Endothelial cell of umbilical vein (primary cell): ENCODE measurements around the gene P3H1. TPM values are rescaled to one million over a fixed set of nuclear protein-coding genes. Genes with fewer than 3 reads are reported as not detected.

ENCODE experiments used
- BruUV-seq: library from RNA; stranded (reverse); fragments of 400-500 nt; replicated peaks from 2 replicates; lab custom pipeline; 2021; lab: Mats Ljungman, UMichigan
- CTCF ChIA-PET: fragments of 300-600, 350-600 bp; sonication (Branson Sonifier 250); formaldehyde crosslinking; loops from one replicate; lab custom pipeline; 2021; ENCODE audit warnings: antibody characterized with exemption, inconsistent platforms; lab: Charles Lee
- POLR2A ChIA-PET: fragments of 300-600, 350-600 bp; sonication (Branson Sonifier 250); formaldehyde crosslinking; loops from one replicate; lab custom pipeline; 2021; ENCODE audit warnings: antibody characterized with exemption, inconsistent platforms; lab: Charles Lee
- DNase-seq: peaks from one replicate; pipeline ENCODE4 v3.0.0-alpha.2; 2011; ENCODE audit warnings: low read depth, low spot score
- FAIRE-seq: peaks from 2 replicates; lab custom pipeline; 2011; peaks lifted over from hg19 to GRCh38; lab: Jason Lieb, UNC
- H2AFZ ChIP-seq: 2 replicates; pipeline ENCODE4 v1.6.0; 2012; ENCODE audit warnings: low read depth, low read length, control low read depth, inconsistent platforms
- H3K27ac ChIP-seq: 2 replicates; pipeline ENCODE4 v1.5.1; 2011; ENCODE audit warnings: low read depth, mild to moderate bottlenecking, control low read depth, low read length, moderate library complexity; ENCODE audit not compliant: insufficient read depth
- H3K27me3 ChIP-seq, 2 experiments: 2 replicates each; pipeline versions ENCODE4 v1.6.0 to v1.6.1; 2011; ENCODE audit warnings: low read length in 2 of 2, mixed read lengths in 1 of 2; ENCODE audit not compliant: control insufficient read depth in 2 of 2, insufficient read depth in 2 of 2
- H3K36me3 ChIP-seq, 2 experiments: 2 replicates in 1 of 2; 3 replicates in 1 of 2; pipeline ENCODE4 v1.5.1; 2011; ENCODE audit warnings: low read length in 2 of 2, mild to moderate bottlenecking in 1 of 2, moderate library complexity in 1 of 2; ENCODE audit not compliant: control insufficient read depth in 2 of 2, insufficient read depth in 2 of 2; ENCODE audit errors: extremely low read depth in 1 of 2
- H3K4me1 ChIP-seq: 3 replicates; pipeline ENCODE4 v1.5.1; 2011; ENCODE audit warnings: mild to moderate bottlenecking, low read length; ENCODE audit not compliant: control insufficient read depth, insufficient read depth; ENCODE audit errors: extremely low read depth
- H3K4me2 ChIP-seq: 2 replicates; pipeline ENCODE4 v1.6.1; 2011; ENCODE audit warnings: low read length, control low read depth, mixed read lengths; ENCODE audit not compliant: insufficient read depth
- H3K4me3 ChIP-seq, 3 experiments: fragments of 200-600 bp in 1 of 3; sonication (generic), shearing (Covaris generic) in 1 of 3; replicated peaks in 1 of 3; 2 replicates each; pipeline ENCODE4 v1.5.1; 2011 to 2016; ENCODE audit warnings: control low read depth in 3 of 3, low read length in 3 of 3, mild to moderate bottlenecking in 2 of 3, inconsistent platforms in 1 of 3, low read depth in 1 of 3, moderate library complexity in 1 of 3; ENCODE audit not compliant: insufficient read depth in 1 of 3
- H3K79me2 ChIP-seq: 2 replicates; pipeline ENCODE4 v1.6.0; 2012; ENCODE audit warnings: low read length, inconsistent platforms; ENCODE audit not compliant: control insufficient read depth, insufficient read depth
- H3K9ac ChIP-seq: replicated peaks from 2 replicates; pipeline ENCODE3; 2011; ENCODE audit warnings: low read length, control low read depth; ENCODE audit not compliant: insufficient read depth; ENCODE audit errors: extremely low read depth
- H3K9me1 ChIP-seq: replicated peaks from 3 replicates; pipeline ENCODE4 v1.6.0; 2011; ENCODE audit warnings: mild to moderate bottlenecking, low read length; ENCODE audit not compliant: control insufficient read depth, insufficient read depth; ENCODE audit errors: extremely low read depth
- H3K9me3 ChIP-seq: replicated peaks from 2 replicates; pipeline ENCODE4 v1.5.1; 2012; ENCODE audit warnings: low read length, inconsistent platforms; ENCODE audit not compliant: control insufficient read depth, insufficient read depth
- H4K20me1 ChIP-seq: replicated peaks from 2 replicates; pipeline ENCODE3; 2011; ENCODE audit warnings: mild to moderate bottlenecking, low read length; ENCODE audit not compliant: control insufficient read depth, insufficient read depth; ENCODE audit errors: extremely low read depth
- CTCF ChIP-seq, 2 donors: IDR thresholded peaks; 1 replicate in 1 of 2; 2 replicates in 1 of 2; pipeline ENCODE4 v1.5.1; 2011; ENCODE audit warnings: low read length in 2 of 2, mild to moderate bottlenecking in 2 of 2, moderate library complexity in 2 of 2, control low read depth in 1 of 2, inconsistent platforms in 1 of 2, low read depth in 1 of 2; ENCODE audit not compliant: insufficient read depth in 1 of 2; ENCODE audit errors: extremely low read depth in 1 of 2
- FOS ChIP-seq: IDR thresholded peaks from 2 replicates; pipeline ENCODE4 v1.6.1; 2011; ENCODE audit warnings: mild to moderate bottlenecking, low read length, moderate library complexity, borderline replicate concordance; ENCODE audit not compliant: insufficient read depth
- GATA2 ChIP-seq: IDR thresholded peaks from 2 replicates; pipeline ENCODE4 v1.7.0; 2011; ENCODE audit warnings: low read depth, mild to moderate bottlenecking, moderate library complexity, mixed read lengths, low read length; ENCODE audit not compliant: insufficient read length, insufficient read depth
- MAX ChIP-seq: IDR thresholded peaks from 2 replicates; pipeline ENCODE4 v1.6.1; 2011; ENCODE audit not compliant: insufficient read depth, insufficient read length
- dilution Hi-C: fragments of 300-500 bp; cut with MboI; formaldehyde crosslinking; loops from one replicate; pipeline ENCODE4 v1.15.0; 2019; ENCODE audit warnings: low sequenced_read_pairs; ENCODE audit not compliant: extremely low pct_ligation_motif_present
- intact Hi-C: fragments of 100-400 bp; cut with micrococcal nuclease; formaldehyde crosslinking; loops from one replicate; pipeline ENCODE4 v1.10.0; 2022
- polyA plus RNA-seq, 4 experiments: library from polyadenylated mRNA; depleted of rRNA in 3 of 4; stranded (reverse) in 3 of 4; unstranded in 1 of 4; fragments of >200 nt; gene quantifications; 2 replicates each; pipeline versions ENCODE4 v1.2.1 to v1.2.3, GENCODE V29; 2011 to 2012; ENCODE audit warnings: missing spikeins in 1 of 4
- total RNA-seq: library from RNA; stranded (reverse); gene quantifications from 2 replicates; pipeline ENCODE4 v1.2.3, GENCODE V29; 2021

The P3H1 gene
- total and polyA plus RNA-seq, 2 donors (not counting 3 experiments of a cell fraction or from before 2014, with no cell fraction given), result 136 to 194 TPM

GRCh38 chr1:42738678-42739226 lies 28.1 kb downstream of the P3H1 start:
- H2AFZ ChIP-seq, result no peak overlapping the region
- no peak overlapping the region for H3K9ac ChIP-seq
- CTCF ChIA-PET, result interaction anchor here (3.4 kb wide), 1 partner anchor 161 kb away, joined by 12 read pairs; no protein-coding TSS in a partner anchor
- no peaks in the 10 kb centered on the region for H3K9me1 ChIP-seq
- dilution Hi-C loops, result no loop called here
- H3K4me2 ChIP-seq, result no peak overlapping the region
- POLR2A ChIA-PET, result no interaction called here
- no peaks in the 10 kb centered on the region for H4K20me1 ChIP-seq
- no TSS peak for BruUV-seq
- no peaks in the 10 kb centered on the region for H3K36me3 ChIP-seq
- no peak overlapping the region for H3K4me3 ChIP-seq
- no peak for TF ChIP-seq MAX
- no peak for TF ChIP-seq CTCF (IDR thresholded peaks at IDR 0.05; ENCODE audit: extremely low read depth in 1 of 2, insufficient read depth in 1 of 2, low read depth in 1 of 2, low read length in 2 of 2)
- TF ChIP-seq GATA2, result no peak
- TF ChIP-seq FOS, result no peak
- no peaks in the 10 kb centered on the region for H3K27me3 ChIP-seq
- no peaks in the 10 kb centered on the region for H3K4me1 ChIP-seq
- H3K27ac ChIP-seq, result no peak overlapping the region
- no peaks in the 10 kb centered on the region for H3K9me3 ChIP-seq
- FAIRE-seq, result no peak
- no peak for DNase-seq
- intact Hi-C loops, result no loop called here
- no peaks in the 10 kb centered on the region for H3K79me2 ChIP-seq
